K562 (cell line): ENCODE results near the gene ETNK2. TPM values are rescaled to one million over a fixed set of nuclear protein-coding genes. Genes with fewer than 3 reads are reported as not detected.
A peak's percentile ranks its signal among the peaks of the same experiment; 100 is the strongest.

ENCODE experiments used
- ATAC-seq: fragments of 200-7000 bp; cut with Tn5 transposase; 3 replicates; pipeline ENCODE4 v1.9.1; 2020; ENCODE audit warnings: moderate library complexity
- Bru-seq: library from RNA; stranded (reverse); fragments of 400-500 nt; gene quantifications from one replicate; lab custom pipeline; 2021; lab: Mats Ljungman, UMichigan
- BruChase-seq, 2 experiments: library from RNA; stranded (reverse); fragments of 400-500 nt; gene quantifications; one replicate each; lab custom pipeline; 2021; lab: Mats Ljungman, UMichigan
- BruUV-seq: library from RNA; stranded (reverse); fragments of 400-500 nt; replicated peaks from 2 replicates; lab custom pipeline; 2021; lab: Mats Ljungman, UMichigan
- CTCF ChIA-PET: fragments of 300-600 bp; formaldehyde crosslinking; extraction: SDS; loops from one replicate; lab custom pipeline; 2021; ENCODE audit warnings: low intra/inter-chr PET ratio; lab: Yijun Ruan, JAX
- POLR2A ChIA-PET: fragments of 300-600, 350-650 bp; sonication (Branson Sonifier 250); formaldehyde crosslinking; extraction: SDS; loops from one replicate; lab custom pipeline; 2021; ENCODE audit warnings: antibody characterized with exemption, inconsistent platforms; lab: Yijun Ruan, JAX
- DNase-seq, 4 experiments: peaks; one replicate each; pipeline versions ENCODE4 v3.0.0 to v3.0.0-alpha.2; 2011 to 2018; ENCODE audit warnings: low spot score in 3 of 4, mixed read lengths in 3 of 4; ENCODE audit errors: extremely low read depth in 1 of 4
- FAIRE-seq: peaks from 2 replicates; lab custom pipeline; 2011; peaks lifted over from hg19 to GRCh38; lab: Jason Lieb, UNC
- H2AFZ ChIP-seq: 2 replicates; pipeline ENCODE4 v1.6.0; 2011; ENCODE audit warnings: low read depth, low read length, control low read depth, inconsistent platforms
- H3K27ac ChIP-seq: fragments of 200-600 bp; 3 replicates; pipeline ENCODE4 v1.8.0; 2011; ENCODE audit warnings: low read depth, mild to moderate bottlenecking, control low read depth, inconsistent platforms, low read length, moderate library complexity, mixed read lengths; ENCODE audit errors: extremely low read depth
- H3K27me3 ChIP-seq, 2 experiments: fragments of 300-600 bp in 1 of 2; 2 replicates in 1 of 2; 3 replicates in 1 of 2; pipeline versions ENCODE4 v1.6.0 to v1.8.0; 2011; ENCODE audit warnings: inconsistent platforms in 2 of 2, low read length in 2 of 2, mild to moderate bottlenecking in 1 of 2, mixed read lengths in 1 of 2, moderate library complexity in 1 of 2; ENCODE audit not compliant: control insufficient read depth in 2 of 2, insufficient read depth in 2 of 2
- H3K36me3 ChIP-seq: fragments of 300-600 bp; 3 replicates; pipeline ENCODE4 v1.8.0; 2011; ENCODE audit warnings: mild to moderate bottlenecking, low read length, inconsistent platforms; ENCODE audit not compliant: control insufficient read depth, insufficient read depth
- H3K4me1 ChIP-seq, 2 experiments: fragments of 200-600 bp in 1 of 2; replicated peaks in 1 of 2; 2 replicates in 1 of 2; 3 replicates in 1 of 2; pipeline versions ENCODE4 v1.5.1 to v1.8.0; 2011; ENCODE audit warnings: inconsistent platforms in 2 of 2, low read length in 2 of 2, mild to moderate bottlenecking in 1 of 2, mixed read lengths in 1 of 2, moderate library complexity in 1 of 2; ENCODE audit not compliant: control insufficient read depth in 2 of 2, insufficient read depth in 2 of 2
- H3K4me2 ChIP-seq: 2 replicates; pipeline ENCODE4 v1.6.1; 2011; ENCODE audit warnings: low read length, control low read depth, inconsistent platforms, mixed read lengths; ENCODE audit not compliant: insufficient read depth
- H3K4me3 ChIP-seq: fragments of 200-600 bp; sonication (generic), shearing (Covaris generic); 2 replicates; pipeline ENCODE4 v1.5.1; 2016; ENCODE audit warnings: control low read depth, inconsistent platforms
- H3K79me2 ChIP-seq: fragments of 200-600 bp; 3 replicates; pipeline ENCODE4 v1.8.0; 2011; ENCODE audit warnings: low read length, inconsistent platforms; ENCODE audit not compliant: control insufficient read depth, insufficient read depth
- H3K9ac ChIP-seq, 2 experiments: 2 replicates each; pipeline versions ENCODE4 v1.6.0 to v1.6.1; 2011; ENCODE audit warnings: low read depth in 2 of 2, low read length in 2 of 2, control low read depth in 1 of 2, inconsistent platforms in 1 of 2, mild to moderate bottlenecking in 1 of 2, mixed read lengths in 1 of 2; ENCODE audit not compliant: insufficient read depth in 1 of 2
- H3K9me1 ChIP-seq: one replicate; pipeline ENCODE4 v1.6.0; 2011; ENCODE audit warnings: inconsistent platforms, mild to moderate bottlenecking, low read length, moderate library complexity; ENCODE audit not compliant: control insufficient read depth, insufficient read depth
- H3K9me3 ChIP-seq: replicated peaks from 2 replicates; pipeline ENCODE4 v1.5.1; 2011; ENCODE audit warnings: low read depth, low read length, inconsistent platforms; ENCODE audit not compliant: control insufficient read depth, insufficient read depth
- H4K20me1 ChIP-seq: replicated peaks from 2 replicates; pipeline ENCODE4 v1.6.1; 2011; ENCODE audit warnings: low read length, inconsistent platforms, mixed read lengths; ENCODE audit not compliant: control insufficient read depth, insufficient read depth
- CBFB ChIP-seq: sonication (generic); formaldehyde crosslinking; IDR thresholded peaks from 2 replicates; pipeline ENCODE4 v1.4.0; 2020; ENCODE audit warnings: mild to moderate bottlenecking, missing genetic modification reagents
- CCNT2 ChIP-seq: IDR thresholded peaks from 2 replicates; pipeline ENCODE4 v1.6.1; 2011; ENCODE audit warnings: borderline replicate concordance, low read depth, mild to moderate bottlenecking, moderate library complexity, mixed read lengths, low read length; ENCODE audit not compliant: insufficient read length; ENCODE audit errors: extremely low read depth
- CEBPG ChIP-seq, 3 experiments: fragments of 200-800 bp in 1 of 3; sonication (Bioruptor generic) in 1 of 3; sonication (generic) in 1 of 3; formaldehyde crosslinking in 1 of 3; IDR thresholded peaks in 2 of 3; conservative IDR thresholded peaks in 1 of 3; 2 replicates each; pipeline versions ENCODE4 v1.6.1 to v1.8.0; 2016 to 2022; ENCODE audit warnings: missing compliant biosample characterization in 2 of 3, missing genetic modification characterization in 2 of 3, mild to moderate bottlenecking in 1 of 3, missing genetic modification reagents in 1 of 3
- CREM ChIP-seq: IDR thresholded peaks from 2 replicates; pipeline ENCODE4 v1.6.1; 2014; ENCODE audit warnings: antibody characterized with exemption, low read depth
- GTF2F1 ChIP-seq: IDR thresholded peaks from 2 replicates; pipeline ENCODE4 v1.6.1; 2011; ENCODE audit warnings: low read depth, low read length, improper control_type of control experiment
- HNRNPK ChIP-seq: fragments of 200-400 bp; formaldehyde crosslinking; IDR thresholded peaks from one replicate; pipeline ENCODE4 v1.6.1; 2018; ENCODE audit warnings: mild to moderate bottlenecking, low read depth, low read length; ENCODE audit not compliant: poor library complexity, severe bottlenecking
- TOE1 ChIP-seq, 2 experiments: fragments of 450-650 bp in 1 of 2; sonication (generic) in 1 of 2; formaldehyde crosslinking in 1 of 2; IDR thresholded peaks; 2 replicates each; pipeline versions ENCODE4 v1.7.1 to v1.8.0; 2016 to 2022; ENCODE audit warnings: borderline replicate concordance in 2 of 2, mild to moderate bottlenecking in 2 of 2, antibody characterized with exemption in 1 of 2, inconsistent platforms in 1 of 2, low read depth in 1 of 2, missing genetic modification reagents in 1 of 2, moderate library complexity in 1 of 2
- WGBS: fragments of 100-300 bp; shearing (Covaris generic); methylation state at CpG from one replicate; pipeline ENCODE4 v1.1.6; 2016; ENCODE audit warnings: low coverage, mixed read lengths; ENCODE audit not compliant: insufficient coverage; ENCODE audit errors: missing lambda C conversion rate; 5-methylcytosine and 5-hydroxymethylcytosine counted together
- in situ Hi-C: fragments of 300-500 bp; cut with MboI; formaldehyde crosslinking; loops from 4 replicates; pipeline ENCODE4 v1.15.0; 2018; ENCODE audit warnings: inconsistent platforms, mixed read lengths
- intact Hi-C: fragments of 100-400 bp; cut with micrococcal nuclease; formaldehyde crosslinking; loops from 2 replicates; pipeline ENCODE4 v1.14.2; 2022
- long read RNA-seq, 3 experiments: library from polyadenylated mRNA in 2 of 3; library from RNA in 1 of 3; unstranded in 2 of 3; stranded (forward) in 1 of 3; transcript quantifications; one replicate each; pipeline ENCODE4 v2.0.0, GENCODE V29; 2019 to 2022
- polyA minus RNA-seq, 3 experiments: library from RNA; depleted of rRNA, polyadenylated mRNA; stranded (reverse); fragments of >200 nt; gene quantifications; 2 replicates each; pipeline ENCODE4 v1.2.3, GENCODE V29; 2011
- polyA plus RNA-seq, 8 experiments: library from polyadenylated mRNA; depleted of rRNA in 4 of 8; stranded (reverse) in 5 of 8; unstranded in 3 of 8; fragments of >200 nt; fragmentation: Nextera tagmentation in 2 of 8; fragmentation: Illumina TruSeq in 1 of 8; extraction: Ambion mirVana in 2 of 8; extraction: Trizol in 1 of 8; gene quantifications; 2 replicates each; pipeline versions ENCODE4 v1.2.1 to v1.2.3, GENCODE V29; 2011 to 2014; ENCODE audit warnings: inconsistent platforms in 1 of 8, missing spikeins in 1 of 8
- total RNA-seq, 7 experiments: library from RNA; depleted of rRNA in 6 of 7; stranded (reverse); fragments of >200 nt in 6 of 7; fragmentation: Illumina TruSeq in 2 of 7; extraction: Trizol in 2 of 7; gene quantifications; 2 replicates each; pipeline versions ENCODE4 v1.2.1 to v1.2.3, GENCODE V29; 2011 to 2021; ENCODE audit warnings: low replicate concordance in 1 of 7
- TF ChIP-seq, protein P1 (sequence below): sonication (generic); formaldehyde crosslinking; IDR thresholded peaks from 2 replicates; pipeline ENCODE4 v1.8.0; 2022; ENCODE audit warnings: mild to moderate bottlenecking, missing genetic modification reagents
- TF ChIP-seq, protein P2 (sequence below): sonication (generic); formaldehyde crosslinking; IDR thresholded peaks from 2 replicates; pipeline ENCODE4 v1.8.0; 2022; ENCODE audit warnings: missing genetic modification reagents, mild to moderate bottlenecking, moderate library complexity, borderline replicate concordance

ETNK2 gene, protein sequence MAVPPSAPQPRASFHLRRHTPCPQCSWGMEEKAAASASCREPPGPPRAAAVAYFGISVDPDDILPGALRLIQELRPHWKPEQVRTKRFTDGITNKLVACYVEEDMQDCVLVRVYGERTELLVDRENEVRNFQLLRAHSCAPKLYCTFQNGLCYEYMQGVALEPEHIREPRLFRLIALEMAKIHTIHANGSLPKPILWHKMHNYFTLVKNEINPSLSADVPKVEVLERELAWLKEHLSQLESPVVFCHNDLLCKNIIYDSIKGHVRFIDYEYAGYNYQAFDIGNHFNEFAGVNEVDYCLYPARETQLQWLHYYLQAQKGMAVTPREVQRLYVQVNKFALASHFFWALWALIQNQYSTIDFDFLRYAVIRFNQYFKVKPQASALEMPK
- not detected in 2 replicates for total RNA-seq (2011; cell fraction: chromatin; rRNA removed; ENCODE audit: low replicate concordance)
- 0.17 TPM in 1 of 2 replicates, not detected in the other for total RNA-seq (2011; cell fraction: nucleolus; rRNA removed)
- not detected in 2 replicates for total RNA-seq (2011; cell fraction: nucleoplasm; rRNA removed)
- total RNA-seq (2014; rRNA removed) (0.05 TPM in 1 of 2 replicates, not detected in the other), total RNA-seq (2014; rRNA removed; fragmentation: Illumina TruSeq; extraction: Trizol) (not detected in 2 replicates), total RNA-seq (2015; rRNA removed; fragmentation: Illumina TruSeq; extraction: Trizol) (not detected in 2 replicates), total RNA-seq (2021) (0.13 TPM in 2 replicates), polyA plus RNA-seq (2011; rRNA removed) (0.38 and 0.51 TPM in 2 replicates), polyA plus RNA-seq (2014; fragmentation: Illumina TruSeq; extraction: Trizol) (0.16 and 0.30 TPM in 2 replicates), polyA plus RNA-seq (2014; fragmentation: Nextera tagmentation; extraction: Ambion mirVana) (not detected), polyA plus RNA-seq (2014; rRNA removed) (0.03 TPM in 1 of 2 replicates, not detected in the other), polyA minus RNA-seq (2011; rRNA and poly(A)+ RNA removed) (0.21 and 0.28 TPM in 2 replicates), Bru-seq, nascent RNA (not detected), BruChase-seq, experiment 1, labeled RNA remaining after a 2-hour chase (percentile 5 among the genes with signal in this experiment), BruChase-seq, experiment 2, labeled RNA remaining after a 6-hour chase (not detected)
- 0.44 and 0.58 TPM in 2 replicates for polyA plus RNA-seq (2011; cell fraction: cytosol; rRNA removed)
- 0.41 and 0.48 TPM in 2 replicates for polyA plus RNA-seq (2011; cell fraction: nucleus; rRNA removed)
- polyA plus RNA-seq (2012) = 0.04 and 0.08 TPM in 2 replicates
- 0.57 TPM in 1 of 2 replicates, not detected in the other for polyA minus RNA-seq (2011; cell fraction: cytosol; rRNA and poly(A)+ RNA removed)
- 0.13 TPM in 1 of 2 replicates, not detected in the other for polyA minus RNA-seq (2011; cell fraction: nucleus; rRNA and poly(A)+ RNA removed)
- long read RNA-seq, experiment 1 = 0 reads
- long read RNA-seq, experiment 2 = 0 reads
- long read RNA-seq, experiment 3 = 0 reads

DNA sequence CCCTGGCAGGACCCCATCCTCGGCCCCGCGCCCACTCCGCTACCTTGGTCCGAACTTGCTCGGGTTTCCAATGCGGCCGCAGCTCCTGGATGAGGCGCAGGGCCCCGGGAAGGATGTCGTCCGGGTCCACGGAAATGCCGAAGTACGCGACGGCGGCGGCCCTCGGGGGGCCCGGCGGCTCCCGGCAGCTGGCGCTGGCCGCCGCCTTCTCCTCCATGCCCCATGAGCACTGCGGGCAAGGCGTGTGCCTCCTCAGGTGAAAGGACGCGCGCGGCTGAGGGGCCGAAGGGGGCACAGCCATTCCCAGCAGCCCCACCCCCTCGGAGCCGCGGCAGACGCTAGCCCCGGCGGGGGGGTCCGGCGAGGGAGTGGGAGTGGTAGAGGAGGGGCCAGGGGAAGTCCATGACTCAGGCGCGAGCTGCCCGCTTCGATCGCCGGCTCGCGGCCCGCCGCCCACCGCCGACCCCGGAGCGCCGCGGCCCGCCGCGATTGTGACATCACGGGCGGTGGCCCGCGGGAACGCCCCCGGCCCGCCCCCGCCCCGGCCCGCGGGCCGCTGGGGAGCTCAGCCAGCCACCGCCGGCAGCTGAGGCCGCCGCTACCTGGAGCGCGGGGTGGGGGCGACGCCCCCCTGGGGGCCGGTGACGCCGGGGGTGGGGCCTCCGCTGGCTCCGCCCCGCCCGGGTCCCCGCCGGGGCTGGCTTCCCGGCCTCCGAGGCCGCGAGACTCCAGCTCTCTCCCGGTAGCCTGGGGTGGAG, at the start of gene ETNK2:
Gene ETNK2, minus strand, starts transcription at position 493 of the 758 bp plus-strand sequence. Its CDS starts 192 bp downstream, at position 301.
- CTCF ChIA-PET = no interaction called here
- no peak for FAIRE-seq
- intact Hi-C loops (no loop called here), in situ Hi-C loops (no loop called here)
- peak; percentile 70 for ATAC-seq
- POLR2A ChIA-PET = no interaction called here
- H3K36me3 ChIP-seq = no peaks in the 10 kb centered on the region
- no peaks in the 10 kb centered on the region for H3K79me2 ChIP-seq
- no peaks in the 10 kb centered on the region for H3K9me3 ChIP-seq
- BruUV-seq = no TSS peak
- H3K9ac ChIP-seq = peak within 1 kb of the TSS in 1 of 2 experiments; percentile 39; a peak in 1 of 4 replicates
- H3K27ac ChIP-seq = no peak within 1 kb of the TSS
- H3K4me1 ChIP-seq = peaks cover 0 to 21% of the 10 kb centered on the region in 2 experiments; a peak in 2 of 5 replicates
- H3K4me3 ChIP-seq = peak within 1 kb of the TSS; percentile 26
- WGBS = 9% methylated on average over 48 of the region's 94 CpGs
- H2AFZ ChIP-seq = no peak within 1 kb of the TSS
- H3K27me3 ChIP-seq = peaks cover 13 to 64% of the 10 kb centered on the region in 2 experiments
- peaks cover 3% of the 10 kb centered on the region for H3K9me1 ChIP-seq
- peak within 1 kb of the TSS; percentile 17; the same call in 1 of the 2 replicates for H3K4me2 ChIP-seq
- peak; percentile 36 to 99 (median 90) for DNase-seq
- peaks cover 11% of the 10 kb centered on the region for H4K20me1 ChIP-seq
- TF ChIP-seq CREM (0 out of 2 replicates have a peak, but pooled peaks have one; percentile 24), CCNT2 (peak; percentile 37), CBFB (CRISPR knock-in tag) (no peak), CEBPG (CRISPR knock-in tag; IDR thresholded peaks at IDR 0.05) (no peak), CEBPG (tag; conservative IDR thresholded peaks at IDR 0.05 in 1 of 2, IDR thresholded peaks at IDR 0.05 in 1 of 2) (peak in 1 of 2 experiments; percentile 62; a peak in 2 of 4 replicates), TOE1 (IDR thresholded peaks at IDR 0.05; ENCODE audit: borderline replicate concordance) (no peak), TOE1 (CRISPR knock-in tag; IDR thresholded peaks at IDR 0.05; ENCODE audit: borderline replicate concordance, low read depth) (no peak), HNRNPK (no peak), GTF2F1 (no peak)
- TF ChIP-seq, protein P1, sequence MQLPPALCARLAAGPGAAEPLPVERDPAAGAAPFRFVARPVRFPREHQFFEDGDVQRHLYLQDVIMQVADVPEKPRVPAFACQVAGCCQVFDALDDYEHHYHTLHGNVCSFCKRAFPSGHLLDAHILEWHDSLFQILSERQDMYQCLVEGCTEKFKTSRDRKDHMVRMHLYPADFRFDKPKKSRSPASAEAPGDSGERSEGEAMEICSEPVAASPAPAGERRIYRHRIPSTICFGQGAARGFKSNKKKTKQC (CRISPR knock-in tag) = no peak
- TF ChIP-seq, protein P2, sequence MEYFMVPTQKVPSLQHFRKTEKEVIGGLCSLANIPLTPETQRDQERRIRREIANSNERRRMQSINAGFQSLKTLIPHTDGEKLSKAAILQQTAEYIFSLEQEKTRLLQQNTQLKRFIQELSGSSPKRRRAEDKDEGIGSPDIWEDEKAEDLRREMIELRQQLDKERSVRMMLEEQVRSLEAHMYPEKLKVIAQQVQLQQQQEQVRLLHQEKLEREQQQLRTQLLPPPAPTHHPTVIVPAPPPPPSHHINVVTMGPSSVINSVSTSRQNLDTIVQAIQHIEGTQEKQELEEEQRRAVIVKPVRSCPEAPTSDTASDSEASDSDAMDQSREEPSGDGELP (CRISPR knock-in tag) = 0 out of 2 replicates have a peak, but pooled peaks have one; percentile 15
